ENCODE results near the gene GADD45GIP1.

DNA sequence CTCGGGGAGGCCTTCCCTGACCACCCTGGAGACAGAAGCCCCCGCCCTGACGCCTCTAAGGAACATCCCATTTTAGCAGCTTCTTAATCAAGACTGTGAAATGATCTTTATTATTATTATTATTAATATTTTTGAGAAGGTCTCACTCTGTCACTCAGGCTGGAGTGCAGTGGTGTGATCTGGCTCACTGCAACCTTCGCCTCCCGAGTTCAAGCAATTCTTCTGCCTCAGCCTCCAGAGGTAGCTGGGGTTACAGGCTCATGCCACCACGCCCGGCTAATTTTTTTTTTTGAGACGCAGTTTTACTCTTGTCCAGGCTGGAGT, 8.8 kb upstream of the GADD45GIP1 start:
- TF ChIP-seq, protein P1, sequence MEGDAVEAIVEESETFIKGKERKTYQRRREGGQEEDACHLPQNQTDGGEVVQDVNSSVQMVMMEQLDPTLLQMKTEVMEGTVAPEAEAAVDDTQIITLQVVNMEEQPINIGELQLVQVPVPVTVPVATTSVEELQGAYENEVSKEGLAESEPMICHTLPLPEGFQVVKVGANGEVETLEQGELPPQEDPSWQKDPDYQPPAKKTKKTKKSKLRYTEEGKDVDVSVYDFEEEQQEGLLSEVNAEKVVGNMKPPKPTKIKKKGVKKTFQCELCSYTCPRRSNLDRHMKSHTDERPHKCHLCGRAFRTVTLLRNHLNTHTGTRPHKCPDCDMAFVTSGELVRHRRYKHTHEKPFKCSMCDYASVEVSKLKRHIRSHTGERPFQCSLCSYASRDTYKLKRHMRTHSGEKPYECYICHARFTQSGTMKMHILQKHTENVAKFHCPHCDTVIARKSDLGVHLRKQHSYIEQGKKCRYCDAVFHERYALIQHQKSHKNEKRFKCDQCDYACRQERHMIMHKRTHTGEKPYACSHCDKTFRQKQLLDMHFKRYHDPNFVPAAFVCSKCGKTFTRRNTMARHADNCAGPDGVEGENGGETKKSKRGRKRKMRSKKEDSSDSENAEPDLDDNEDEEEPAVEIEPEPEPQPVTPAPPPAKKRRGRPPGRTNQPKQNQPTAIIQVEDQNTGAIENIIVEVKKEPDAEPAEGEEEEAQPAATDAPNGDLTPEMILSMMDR (conservative IDR thresholded peaks at IDR 0.05): no peak
- no peak for TF ChIP-seq ZFX (IDR thresholded peaks at IDR 0.05)
